GM10266 (cell line): ENCODE results near the gene UBXN2A.

Experiments used
- DNase-seq: peaks from one replicate; pipeline ENCODE4 v3.0.0; 2012; ENCODE audit errors: extremely low spot score
- TF ChIP-seq, protein P1 (sequence below): IDR thresholded peaks from 2 replicates; pipeline ENCODE4 v1.5.1; 2012; ENCODE audit warnings: mild to moderate bottlenecking, low read depth; ENCODE audit not compliant: control insufficient read depth, insufficient read depth; ENCODE audit errors: missing control alignments

UBXN2A gene

DNA sequence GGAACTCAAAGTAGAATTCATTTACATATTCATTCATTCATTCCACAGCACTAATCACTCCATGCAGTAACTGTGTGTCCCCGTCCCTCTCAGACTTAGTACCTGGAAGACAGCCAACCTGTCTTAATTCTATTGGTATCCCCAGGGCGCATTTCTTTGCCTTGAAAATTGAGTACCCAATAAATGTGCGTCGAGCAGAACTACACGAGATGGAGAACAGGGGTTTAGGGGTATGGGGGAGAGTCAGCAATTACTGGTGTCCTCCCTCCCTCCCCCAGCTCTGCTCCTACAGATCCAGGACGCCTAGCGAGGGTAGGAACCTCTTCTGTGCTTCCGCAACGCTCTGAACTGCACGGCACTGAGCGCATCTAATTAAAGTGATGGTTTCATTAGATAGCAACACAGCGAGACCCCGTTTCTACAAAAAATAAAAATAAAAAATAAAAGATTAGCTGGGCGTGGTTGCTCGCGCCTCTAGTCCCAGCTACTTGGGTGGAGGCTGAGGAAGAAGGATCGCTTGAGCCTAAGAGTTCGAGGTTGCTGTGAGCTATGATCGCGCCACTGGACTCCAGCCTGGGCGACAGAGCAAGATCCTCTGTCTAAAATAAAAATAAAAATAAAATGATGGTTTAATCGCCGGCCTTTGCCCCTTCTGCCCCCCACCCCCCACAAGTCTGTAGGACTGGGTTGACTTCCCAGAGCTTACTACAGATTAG is 108.7 kb downstream of the UBXN2A start:
- no peak for DNase-seq
- TF ChIP-seq, protein P1, sequence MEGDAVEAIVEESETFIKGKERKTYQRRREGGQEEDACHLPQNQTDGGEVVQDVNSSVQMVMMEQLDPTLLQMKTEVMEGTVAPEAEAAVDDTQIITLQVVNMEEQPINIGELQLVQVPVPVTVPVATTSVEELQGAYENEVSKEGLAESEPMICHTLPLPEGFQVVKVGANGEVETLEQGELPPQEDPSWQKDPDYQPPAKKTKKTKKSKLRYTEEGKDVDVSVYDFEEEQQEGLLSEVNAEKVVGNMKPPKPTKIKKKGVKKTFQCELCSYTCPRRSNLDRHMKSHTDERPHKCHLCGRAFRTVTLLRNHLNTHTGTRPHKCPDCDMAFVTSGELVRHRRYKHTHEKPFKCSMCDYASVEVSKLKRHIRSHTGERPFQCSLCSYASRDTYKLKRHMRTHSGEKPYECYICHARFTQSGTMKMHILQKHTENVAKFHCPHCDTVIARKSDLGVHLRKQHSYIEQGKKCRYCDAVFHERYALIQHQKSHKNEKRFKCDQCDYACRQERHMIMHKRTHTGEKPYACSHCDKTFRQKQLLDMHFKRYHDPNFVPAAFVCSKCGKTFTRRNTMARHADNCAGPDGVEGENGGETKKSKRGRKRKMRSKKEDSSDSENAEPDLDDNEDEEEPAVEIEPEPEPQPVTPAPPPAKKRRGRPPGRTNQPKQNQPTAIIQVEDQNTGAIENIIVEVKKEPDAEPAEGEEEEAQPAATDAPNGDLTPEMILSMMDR: no peak

DNA sequence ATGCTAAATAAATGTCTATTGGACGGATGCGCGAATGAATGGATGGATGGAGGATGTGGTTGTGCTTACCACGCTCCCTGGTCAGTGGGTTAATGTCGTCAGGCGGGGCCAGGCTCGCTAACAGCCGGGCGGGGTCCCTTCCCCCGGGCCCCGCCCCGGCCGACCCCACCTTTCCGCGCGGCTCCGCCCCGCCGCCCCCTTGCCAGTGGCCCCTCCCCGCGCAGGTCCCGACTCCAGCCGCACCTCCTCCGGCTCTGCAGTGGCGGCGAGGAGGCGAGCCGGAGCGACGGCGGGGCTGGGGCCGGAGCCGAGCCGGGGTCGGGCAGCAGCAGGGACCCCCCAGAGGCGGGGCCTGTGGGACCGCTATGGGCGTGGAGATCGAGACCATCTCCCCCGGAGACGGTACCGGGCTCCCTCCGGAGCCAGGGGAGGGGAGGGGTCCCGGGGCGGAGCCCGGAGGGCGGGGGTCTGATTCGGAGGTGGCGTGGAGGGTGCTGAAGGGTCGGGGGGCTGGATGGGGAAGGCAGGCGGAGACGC is 109.3 kb downstream of the UBXN2A start, which contains the start of gene FKBP1B:
FKBP1B (plus strand) TSS at position 257 of the 537 bp plus-strand sequence; CDS start at position 366, 109 bp downstream.
- TF ChIP-seq, protein P1: no peak

DNA sequence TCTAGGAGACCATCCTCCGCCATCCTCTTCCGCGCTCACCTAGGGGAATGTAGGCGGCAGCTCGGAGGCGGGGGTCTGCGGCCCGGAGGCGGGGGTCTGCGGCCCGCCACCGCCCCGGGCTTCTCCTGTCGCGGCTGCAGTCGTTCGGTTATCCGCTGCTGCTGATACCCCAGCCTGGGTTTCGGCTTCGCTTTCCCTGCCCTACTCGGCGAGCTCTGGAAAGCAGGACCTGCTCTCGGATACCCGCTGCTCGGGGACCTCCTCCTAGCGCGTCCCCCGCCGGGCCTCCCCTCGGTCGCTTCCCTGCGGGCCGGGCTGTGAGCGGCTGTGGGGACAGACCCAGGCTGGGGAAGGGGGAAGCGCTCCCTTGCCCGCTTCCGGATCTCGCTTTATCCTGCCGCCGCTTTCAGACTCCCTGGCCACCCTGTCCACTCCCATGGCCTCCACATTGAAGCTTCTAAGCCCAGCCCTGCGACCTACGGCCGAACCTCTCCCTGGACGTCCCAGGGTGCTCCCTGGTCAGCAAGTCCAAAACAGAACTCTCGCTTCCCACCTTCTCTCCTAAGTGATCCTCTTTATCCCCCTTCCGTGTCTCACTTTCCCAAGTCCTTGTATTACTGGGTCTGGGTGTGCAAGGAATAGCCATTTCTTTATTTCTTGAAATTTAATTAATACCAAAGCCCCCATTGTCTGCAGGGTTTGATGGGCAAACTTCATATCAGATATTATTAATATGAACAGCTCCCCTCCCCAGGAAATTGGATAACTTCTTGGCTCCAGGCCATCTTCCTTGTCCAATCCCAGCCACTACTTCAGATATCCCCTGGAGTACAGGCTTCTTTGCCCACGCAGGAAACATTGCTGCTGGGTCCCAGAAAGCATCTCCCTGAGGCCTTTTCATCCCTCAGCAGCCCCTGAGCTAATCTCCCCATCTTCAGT is 110.0 kb downstream of the UBXN2A start:
- TF ChIP-seq, protein P1: no peak
- DNase-seq: no peak

More for the DNA sequence above, 109.3 kb downstream of the UBXN2A start, which contains the start of gene FKBP1B:
- DNase-seq: peak; percentile 79

DNA sequence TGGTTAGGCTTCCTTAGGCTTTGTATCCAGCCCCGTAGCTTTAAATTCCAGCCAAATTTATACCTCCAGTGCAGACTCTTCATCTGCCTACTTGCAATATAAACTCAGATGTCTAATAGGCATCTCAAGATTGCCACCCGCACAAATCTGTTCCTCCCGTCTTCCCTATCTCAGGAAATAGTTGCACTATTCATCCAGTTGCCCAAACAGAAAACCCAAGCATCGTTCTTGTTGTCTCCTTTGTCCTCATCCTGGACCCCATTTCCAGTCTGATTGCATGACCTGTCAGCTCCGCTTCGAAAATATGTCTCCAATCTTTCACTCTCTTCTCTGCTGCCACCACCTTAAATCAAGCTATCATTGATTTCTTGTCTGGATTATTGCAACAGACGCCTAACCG is 111.6 kb downstream of the UBXN2A start:
- TF ChIP-seq, protein P1: no peak
- DNase-seq: no peak

DNA sequence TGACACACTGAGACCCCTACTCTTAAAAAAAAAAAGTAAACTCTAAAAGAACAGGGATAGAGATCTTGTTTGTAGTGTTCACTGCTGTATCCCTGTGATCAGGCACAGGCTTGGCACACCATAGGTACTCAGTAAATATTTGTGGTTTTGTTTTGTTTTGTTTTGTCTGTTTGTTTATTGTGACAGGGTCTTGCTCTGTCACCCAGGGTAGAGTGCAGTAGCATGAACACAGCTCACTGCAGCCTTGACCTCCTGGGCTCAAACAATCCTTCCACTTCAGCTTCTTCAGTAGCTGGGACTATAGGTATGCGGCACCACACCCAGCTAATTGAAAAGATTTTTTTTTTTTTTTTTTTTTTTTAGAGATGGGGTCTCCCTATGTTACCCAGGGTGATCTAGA is 112.7 kb downstream of the UBXN2A start:
- no peak for DNase-seq
- TF ChIP-seq, protein P1: no peak
